Measurements from ENCODE around the gene PTPRG. TPM values are rescaled to one million over a fixed set of nuclear protein-coding genes. Genes with fewer than 3 reads are reported as not detected.

Gene PTPRG
- total RNA-seq, 1 donor from 2014 or later, result 25.2 TPM

DNA sequence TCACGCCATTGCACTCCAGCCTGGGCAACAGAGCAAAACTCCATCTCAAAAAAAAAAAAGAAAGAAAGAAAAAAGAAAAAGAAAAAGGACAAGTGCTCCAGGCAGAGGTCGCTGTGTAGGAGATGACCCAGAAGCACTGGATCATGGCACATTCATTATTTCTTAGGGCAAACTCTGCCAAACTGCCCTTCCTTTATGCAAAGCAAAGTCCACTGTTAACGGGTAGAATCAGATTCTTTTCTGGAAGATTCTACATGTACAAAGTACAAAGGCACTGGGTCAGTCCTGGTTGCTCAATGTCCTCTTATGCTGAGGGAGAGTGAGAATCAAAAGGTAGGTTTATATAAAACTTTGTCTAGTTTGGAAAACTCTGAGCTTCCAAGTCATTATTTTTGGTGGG is 667.1 kb downstream of the PTPRG start:
- Histone ChIP-seq H3K4me3 (ENCODE audit: low read depth, low read length) (no peak overlapping the region), H3K27me3 (ENCODE audit: control insufficient read depth, insufficient read depth, low read length) (no peaks in the 10 kb centered on the region), H3K36me3 (ENCODE audit: control insufficient read depth, insufficient read depth, low read length) (no peaks in the 10 kb centered on the region)
- DNase-seq (ENCODE audit: low read depth), result no peak
- TF ChIP-seq, protein P1, sequence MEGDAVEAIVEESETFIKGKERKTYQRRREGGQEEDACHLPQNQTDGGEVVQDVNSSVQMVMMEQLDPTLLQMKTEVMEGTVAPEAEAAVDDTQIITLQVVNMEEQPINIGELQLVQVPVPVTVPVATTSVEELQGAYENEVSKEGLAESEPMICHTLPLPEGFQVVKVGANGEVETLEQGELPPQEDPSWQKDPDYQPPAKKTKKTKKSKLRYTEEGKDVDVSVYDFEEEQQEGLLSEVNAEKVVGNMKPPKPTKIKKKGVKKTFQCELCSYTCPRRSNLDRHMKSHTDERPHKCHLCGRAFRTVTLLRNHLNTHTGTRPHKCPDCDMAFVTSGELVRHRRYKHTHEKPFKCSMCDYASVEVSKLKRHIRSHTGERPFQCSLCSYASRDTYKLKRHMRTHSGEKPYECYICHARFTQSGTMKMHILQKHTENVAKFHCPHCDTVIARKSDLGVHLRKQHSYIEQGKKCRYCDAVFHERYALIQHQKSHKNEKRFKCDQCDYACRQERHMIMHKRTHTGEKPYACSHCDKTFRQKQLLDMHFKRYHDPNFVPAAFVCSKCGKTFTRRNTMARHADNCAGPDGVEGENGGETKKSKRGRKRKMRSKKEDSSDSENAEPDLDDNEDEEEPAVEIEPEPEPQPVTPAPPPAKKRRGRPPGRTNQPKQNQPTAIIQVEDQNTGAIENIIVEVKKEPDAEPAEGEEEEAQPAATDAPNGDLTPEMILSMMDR (IDR thresholded peaks at IDR 0.05; ENCODE audit: insufficient read depth, low read length, poor library complexity, severe bottlenecking), result no peak

DNA sequence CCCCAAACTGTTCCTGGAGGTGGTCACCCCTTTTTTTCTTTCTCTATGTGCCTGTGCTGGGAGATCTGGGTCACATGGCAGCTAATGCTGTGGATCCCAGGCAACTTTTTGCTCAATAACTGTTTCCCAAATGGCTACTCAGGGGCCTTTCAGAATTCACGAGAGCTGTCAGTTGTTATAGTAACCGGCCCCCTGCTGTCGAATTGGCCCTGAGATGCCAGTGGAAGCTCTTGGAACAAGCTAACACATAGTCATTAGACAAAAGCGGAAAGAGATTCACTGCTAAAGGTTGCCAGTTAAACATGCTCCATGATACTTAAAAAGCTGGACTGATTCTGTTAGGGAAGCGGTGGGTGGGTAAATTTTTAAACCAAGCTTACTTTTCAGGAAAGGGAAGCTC is 667.8 kb downstream of the PTPRG start:
- no peak for DNase-seq (ENCODE audit: low read depth)
- H3K36me3 ChIP-seq (ENCODE audit: control insufficient read depth, insufficient read depth, low read length), result no peaks in the 10 kb centered on the region

DNA sequence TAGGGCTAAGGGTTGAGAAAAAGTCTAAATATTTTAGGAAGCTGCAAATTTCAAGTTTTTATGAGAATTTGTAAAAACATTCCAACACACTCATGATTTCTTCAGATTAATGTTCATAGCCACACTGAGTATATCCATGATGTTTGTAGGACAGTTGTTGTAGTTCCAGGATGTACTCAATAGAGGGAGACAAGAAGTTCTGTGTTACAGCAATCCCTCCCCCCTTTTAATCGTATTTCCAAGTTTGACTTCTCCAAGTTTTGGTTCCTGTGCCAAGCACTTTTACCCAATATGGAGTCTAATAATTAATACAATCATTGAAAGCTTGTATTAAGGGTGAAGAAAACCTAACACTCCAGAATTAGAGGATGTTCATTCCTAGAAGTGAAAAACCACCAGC is 668.5 kb downstream of the PTPRG start:
- no peak for DNase-seq (ENCODE audit: low read depth)
- TF ChIP-seq, protein P1 (IDR thresholded peaks at IDR 0.05; ENCODE audit: insufficient read depth, low read length, poor library complexity, severe bottlenecking), result peak; percentile 33

More for the DNA sequence above, 667.8 kb downstream of the PTPRG start:
- TF ChIP-seq, protein P1 (IDR thresholded peaks at IDR 0.05; ENCODE audit: insufficient read depth, low read length, poor library complexity, severe bottlenecking), result no peak
- no peak overlapping the region for H3K4me3 ChIP-seq (ENCODE audit: low read depth, low read length)
- H3K27me3 ChIP-seq (ENCODE audit: control insufficient read depth, insufficient read depth, low read length), result no peaks in the 10 kb centered on the region

DNA sequence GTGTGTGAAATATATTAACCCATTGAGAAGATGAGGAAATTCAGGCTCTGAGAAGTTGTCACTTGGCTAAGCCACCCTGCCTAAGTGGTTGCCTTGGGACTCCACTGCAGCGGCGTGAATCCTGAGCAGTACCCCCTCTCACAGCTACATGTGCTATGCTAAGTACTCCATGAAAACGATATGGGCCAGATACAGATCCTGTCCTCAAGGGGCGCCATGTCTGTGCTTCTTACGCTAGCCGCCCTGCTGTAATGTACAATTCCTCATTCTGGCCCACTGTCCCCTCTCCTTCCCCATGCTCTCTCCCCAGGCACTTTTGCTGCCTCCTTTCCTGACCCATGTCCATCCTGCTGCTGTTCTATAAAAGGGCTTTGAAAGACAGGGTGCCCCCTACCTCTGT is 671.7 kb downstream of the PTPRG start:
- H3K27me3 ChIP-seq (ENCODE audit: control insufficient read depth, insufficient read depth, low read length), result no peaks in the 10 kb centered on the region
- H3K36me3 ChIP-seq (ENCODE audit: control insufficient read depth, insufficient read depth, low read length), result no peaks in the 10 kb centered on the region
- no peak overlapping the region for H3K4me3 ChIP-seq (ENCODE audit: low read depth, low read length)
- TF ChIP-seq, protein P1 (IDR thresholded peaks at IDR 0.05; ENCODE audit: insufficient read depth, low read length, poor library complexity, severe bottlenecking), result no peak
- no peak for DNase-seq (ENCODE audit: low read depth)

More for the DNA sequence above, 668.5 kb downstream of the PTPRG start:
- Histone ChIP-seq H3K4me3 (ENCODE audit: low read depth, low read length) (no peak overlapping the region), H3K27me3 (ENCODE audit: control insufficient read depth, insufficient read depth, low read length) (no peaks in the 10 kb centered on the region), H3K36me3 (ENCODE audit: control insufficient read depth, insufficient read depth, low read length) (no peaks in the 10 kb centered on the region)

DNA sequence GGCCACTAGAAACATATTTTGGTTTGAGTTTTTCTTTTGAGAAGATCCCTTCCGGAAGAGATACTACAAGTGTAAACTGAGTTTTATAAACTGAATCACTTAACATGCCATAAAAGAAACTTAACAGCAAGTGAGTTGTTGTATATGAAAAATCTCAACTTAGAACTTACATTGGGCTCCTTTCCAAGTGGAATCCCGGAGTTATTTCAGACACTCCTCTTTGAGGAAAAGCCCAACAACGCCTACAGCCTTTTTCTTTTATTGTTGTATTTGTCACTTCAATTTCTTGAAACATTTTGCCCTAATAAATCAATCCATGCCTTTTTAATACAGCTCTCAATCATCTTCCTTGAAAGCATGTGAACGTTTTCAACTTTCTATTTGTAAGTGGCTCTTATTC is 674.6 kb downstream of the PTPRG start:
- Histone ChIP-seq H3K27me3 (ENCODE audit: control insufficient read depth, insufficient read depth, low read length) (no peaks in the 10 kb centered on the region), H3K36me3 (ENCODE audit: control insufficient read depth, insufficient read depth, low read length) (no peaks in the 10 kb centered on the region), H3K4me3 (ENCODE audit: low read depth, low read length) (no peak overlapping the region)
- DNase-seq (ENCODE audit: low read depth), result no peak
- TF ChIP-seq, protein P1 (IDR thresholded peaks at IDR 0.05; ENCODE audit: insufficient read depth, low read length, poor library complexity, severe bottlenecking), result no peak

DNA sequence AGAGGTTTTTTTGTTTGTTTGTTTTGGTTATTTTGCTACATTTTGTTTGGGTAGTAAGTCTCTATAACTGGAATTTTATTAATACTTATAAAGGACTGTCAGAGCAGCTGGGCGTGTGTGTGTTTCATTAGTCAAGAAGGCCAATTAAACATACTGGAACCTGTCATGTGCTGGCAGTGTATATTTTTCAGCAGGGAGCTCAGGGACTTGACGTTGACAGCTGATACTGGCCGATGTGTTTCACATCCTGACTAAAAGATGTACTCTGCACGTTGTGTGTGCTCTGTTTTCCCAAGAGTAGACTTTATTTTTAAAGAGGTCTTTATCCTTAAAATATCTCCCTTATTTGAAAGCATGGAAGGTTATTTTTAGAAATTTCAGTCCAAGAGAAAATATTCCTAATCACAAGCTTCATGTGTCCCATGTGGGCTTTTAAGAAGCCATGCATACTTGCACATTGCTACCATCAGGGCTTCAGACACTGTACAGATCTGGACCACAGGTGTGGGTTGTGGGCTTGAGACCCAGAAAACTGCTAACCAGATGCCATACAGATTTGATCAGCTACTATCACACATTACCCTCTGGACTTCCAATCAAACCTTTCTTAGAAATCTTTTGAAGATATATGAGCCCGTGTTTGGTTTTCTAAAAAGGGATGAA is 676.0 kb downstream of the PTPRG start:
- no peak for DNase-seq (ENCODE audit: low read depth)
- no peaks in the 10 kb centered on the region for H3K36me3 ChIP-seq (ENCODE audit: control insufficient read depth, insufficient read depth, low read length)
- no peaks in the 10 kb centered on the region for H3K27me3 ChIP-seq (ENCODE audit: control insufficient read depth, insufficient read depth, low read length)
- no peak overlapping the region for H3K4me3 ChIP-seq (ENCODE audit: low read depth, low read length)
- TF ChIP-seq, protein P1 (IDR thresholded peaks at IDR 0.05; ENCODE audit: insufficient read depth, low read length, poor library complexity, severe bottlenecking), result no peak
